NCI-H510A treated with DMSO at 0.1 percent for 48 hours (cell line): ENCODE data around the gene DCHS1.

ENCODE experiments used
- DNase-seq: peaks from one replicate; lab custom pipeline; 2025; lab: John Stamatoyannopoulos, UW

DCHS1 gene

GRCh38 chr11:6626971-6627761, 28.4 kb downstream of the DCHS1 start:
- DNase-seq, result no peak

- DNase-seq, result no peak
Observed at GRCh38 chr11:6625832-6626420, 29.7 kb downstream of the DCHS1 start.

- DNase-seq, result no peak
Observed at GRCh38 chr11:6625156-6625831, 30.3 kb downstream of the DCHS1 start.

- DNase-seq, result no peak
Observed at GRCh38 chr11:6623391-6624363, 31.9 kb downstream of the DCHS1 start.

- DNase-seq, result no peak
Observed at GRCh38 chr11:6622261-6623171, 33.1 kb downstream of the DCHS1 start.

GRCh38 chr11:6621711-6622211, 33.8 kb downstream of the DCHS1 start:
- no peak for DNase-seq

- DNase-seq, result no peak
Observed at GRCh38 chr11:6620636-6621035, 35.0 kb downstream of the DCHS1 start.

- DNase-seq, result peak; percentile 68
Observed at GRCh38 chr11:6619004-6619745, 36.4 kb downstream of the DCHS1 start, which contains the start of gene TPP1. TSS of gene TPP1 (minus strand) at chr11:6619422. CDS start at chr11:6619400, 22 bp downstream.

GRCh38 chr11:6618117-6619003, 37.2 kb downstream of the DCHS1 start:
- DNase-seq, result no peak

GRCh38 chr11:6617315-6617781, 38.3 kb downstream of the DCHS1 start:
- no peak for DNase-seq

GRCh38 chr11:6616596-6617250, 38.9 kb downstream of the DCHS1 start:
- no peak for DNase-seq

GRCh38 chr11:6615882-6616585, 39.6 kb downstream of the DCHS1 start:
- no peak for DNase-seq

- no peak for DNase-seq
Observed at GRCh38 chr11:6615046-6615445, 40.6 kb downstream of the DCHS1 start.

- DNase-seq, result no peak
Observed at GRCh38 chr11:6614446-6614845, 41.2 kb downstream of the DCHS1 start.

- DNase-seq, result no peak
Observed at GRCh38 chr11:6613496-6613895, 42.1 kb downstream of the DCHS1 start.

GRCh38 chr11:6612213-6613041, 43.2 kb downstream of the DCHS1 start, which contains the start of gene TAF10:
TSS of gene TAF10 (minus strand) at chr11:6612216. CDS start at chr11:6612189, 27 bp downstream.
- peak; percentile 86 for DNase-seq

GRCh38 chr11:6611963-6612212, 43.7 kb downstream of the DCHS1 start:
- DNase-seq, result no peak
